EH (cell line): ENCODE measurements around the gene DYNLT4.

ENCODE experiments used
- DNase-seq: peaks from one replicate; pipeline ENCODE4 v3.0.0-alpha.2; 2015; ENCODE audit warnings: low read depth

Gene DYNLT4

DNA sequence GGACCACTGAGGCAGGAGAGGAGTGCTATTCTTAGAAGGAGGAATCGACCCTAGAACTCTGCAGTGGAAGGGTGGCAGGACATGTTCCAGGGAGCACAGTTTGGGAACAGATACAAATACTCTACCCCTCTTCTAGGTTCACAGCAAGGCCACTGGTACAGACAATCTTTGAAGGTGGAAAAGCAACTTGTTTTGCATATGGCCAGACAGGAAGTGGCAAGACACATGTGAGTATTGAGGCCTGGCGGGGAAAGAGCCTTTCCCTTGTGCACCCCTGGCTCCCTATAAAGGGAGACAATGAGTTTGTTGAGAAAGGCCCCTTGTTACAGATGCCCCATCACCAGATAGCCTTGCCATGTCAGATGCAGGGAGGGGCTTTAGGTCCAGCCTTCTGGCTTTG, 49.7 kb downstream of the DYNLT4 start:
- DNase-seq, result no peak
